T-helper 2 cell (primary cell): Measurements from ENCODE around the gene CKS1B.
"Not testable (repeated sequence)": the region's sequence is repeated elsewhere in the genome, so short reads cannot be mapped to it uniquely, and the experiment has no call there.

Experiments
- DNase-seq, 5 experiments: peaks; one replicate each; pipeline versions ENCODE4 v3.0.0 to v3.0.0-alpha.2; 2012 to 2022

The CKS1B gene

GRCh38 chr1:154964359-154964758 lies 10.1 kb upstream of the CKS1B start:
- DNase-seq: no peak

DNA sequence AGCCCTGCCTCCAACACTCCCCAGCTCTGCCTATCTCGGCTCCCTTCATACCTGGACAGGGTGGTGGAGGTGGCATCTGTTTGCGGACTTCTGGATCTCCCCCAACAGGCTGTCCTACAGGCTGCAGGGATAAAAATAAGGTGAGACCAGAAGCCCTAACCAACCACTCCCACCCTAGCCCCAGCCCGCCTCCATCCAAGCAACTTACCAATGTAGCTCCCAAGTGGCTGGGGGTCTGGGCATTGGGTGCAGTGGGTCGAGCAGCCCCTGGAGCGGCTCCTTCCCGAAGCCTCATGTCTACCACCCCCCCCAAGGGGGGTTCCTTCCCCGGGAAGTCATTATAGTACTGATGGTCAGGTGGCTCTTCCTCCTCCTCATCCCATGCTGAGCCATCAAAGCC lies 8.4 kb upstream of the CKS1B start:
- no peak for DNase-seq

GRCh38 chr1:154967331-154967950 lies 7.0 kb upstream of the CKS1B start:
- DNase-seq: no peak

DNA sequence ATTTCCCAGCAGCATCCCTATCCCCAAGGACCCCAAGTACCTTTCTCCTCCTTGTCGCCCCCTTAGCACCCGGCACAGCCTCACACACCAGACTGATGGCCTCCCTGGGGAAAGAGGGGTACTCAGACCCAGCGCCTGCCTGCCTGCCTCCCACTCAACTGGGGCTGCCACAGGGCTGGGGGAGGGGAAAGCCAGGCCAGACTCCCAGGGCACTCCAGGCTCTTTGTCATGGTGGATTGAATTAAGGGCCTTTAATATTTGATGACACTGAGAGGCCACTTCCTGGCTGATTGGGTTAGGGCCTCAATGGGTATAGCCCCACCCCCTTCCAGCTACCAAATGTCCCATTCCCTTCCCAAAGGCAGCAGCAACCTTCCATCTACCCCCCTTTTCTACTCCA lies 5.8 kb upstream of the CKS1B start:
- no peak for DNase-seq

DNA sequence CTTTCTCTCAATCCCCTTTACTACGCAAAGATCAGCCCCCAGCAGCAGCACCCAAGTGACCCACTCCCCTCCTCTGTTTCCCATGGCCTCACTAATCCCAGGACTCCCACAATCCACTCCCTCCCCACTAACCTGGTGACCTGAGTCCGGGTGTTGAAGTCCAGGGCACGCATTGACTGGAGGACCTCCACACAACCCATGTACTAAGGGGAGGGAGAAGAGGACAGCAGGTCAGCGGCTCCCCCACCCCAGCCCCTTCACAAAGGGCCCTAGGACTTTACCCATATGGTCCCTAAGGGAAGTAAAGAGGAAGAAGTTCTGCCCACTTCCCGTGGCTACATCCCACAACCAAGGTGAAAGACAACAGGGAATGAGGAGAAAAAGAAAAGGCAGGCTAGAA lies 5.2 kb upstream of the CKS1B start:
- no peak for DNase-seq

GRCh38 chr1:154969860-154970452 lies 4.5 kb upstream of the CKS1B start:
- DNase-seq: no peak

- peak in 2 of 5 experiments; percentile 25 to 69 for DNase-seq
Observed at GRCh38 chr1:154970631-154971340, 3.7 kb upstream of the CKS1B start, which contains the start of gene SHC1. TSS of gene SHC1 (minus strand) at chr1:154970747. CDS start at chr1:154970526, 221 bp downstream.

DNA sequence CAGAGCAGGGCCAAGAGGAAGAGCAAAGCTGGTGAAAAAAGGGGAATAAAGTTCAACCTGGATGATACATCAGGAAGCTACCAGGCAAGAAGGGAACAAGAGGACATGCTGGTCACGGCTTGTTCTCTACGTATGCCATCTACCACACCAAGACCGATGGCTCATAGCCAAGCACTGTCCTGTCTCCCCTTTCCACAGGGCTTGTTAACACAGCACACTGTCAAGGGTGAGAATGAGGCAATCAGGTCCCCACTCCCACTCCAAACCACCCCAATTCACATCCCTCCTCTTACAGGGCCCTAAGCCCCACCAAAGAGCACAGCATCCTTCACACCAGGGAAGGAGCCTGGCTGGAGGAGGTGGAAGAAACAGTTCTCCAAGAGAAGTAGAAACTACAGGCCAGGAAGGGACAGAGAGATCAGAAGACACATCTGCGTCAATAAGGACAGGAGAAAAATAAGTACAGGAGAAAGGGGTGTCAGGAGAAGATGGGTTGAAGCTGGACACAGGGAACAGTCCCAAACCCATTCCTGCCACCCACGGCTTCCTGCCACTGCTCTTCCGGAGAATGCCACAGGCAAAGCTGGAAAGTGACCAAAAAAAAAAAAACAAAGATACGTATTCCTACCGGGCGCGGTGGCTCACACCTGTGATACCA lies 3.0 kb upstream of the CKS1B start:
- no peak for DNase-seq

GRCh38 chr1:154972213-154972516 lies 2.3 kb upstream of the CKS1B start:
- DNase-seq: no peak

- DNase-seq: no peak
Observed at GRCh38 chr1:154972517-154973343, 1.8 kb upstream of the CKS1B start.

GRCh38 chr1:154973344-154974101 lies 958 bp upstream of the CKS1B start:
- peak; percentile 80 to 95 (median 86) for DNase-seq

DNA sequence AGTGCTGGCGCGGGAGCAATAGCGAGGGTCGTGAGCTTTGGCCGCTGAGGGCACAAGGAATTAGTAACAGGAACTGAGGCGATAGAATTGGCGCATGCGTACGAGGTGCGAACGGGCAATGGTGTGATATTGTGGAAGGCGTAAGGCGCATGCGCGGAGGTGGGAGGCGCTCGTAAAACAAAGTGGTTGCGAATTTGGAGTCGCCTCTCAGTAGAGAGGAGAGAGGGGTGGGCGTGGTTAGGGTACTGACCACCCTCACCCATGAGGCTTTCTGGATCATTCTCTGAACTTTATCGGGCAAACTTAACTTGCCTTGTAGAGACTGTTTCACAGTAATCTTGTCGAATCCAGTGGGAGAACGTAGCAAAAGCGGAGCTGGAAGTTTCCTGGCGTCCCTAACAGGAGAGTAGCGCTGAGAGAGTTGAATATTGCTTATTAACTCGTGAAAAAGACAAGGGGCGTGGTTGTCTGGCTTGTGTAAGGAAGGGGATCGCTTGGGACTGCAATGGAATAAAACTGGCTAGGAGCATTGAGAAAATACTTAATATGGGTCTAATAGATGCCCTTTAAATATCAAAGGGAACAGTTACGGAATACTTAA lies 427 bp downstream of the CKS1B start:
- DNase-seq: peak; percentile 85 to 96 (median 92)

- DNase-seq: peak in 4 of 5 experiments; percentile 34 to 68 (median 40)
Observed at GRCh38 chr1:154975409-154976059, 1.1 kb downstream of the CKS1B start.

- not testable (repeated sequence) for DNase-seq
Observed at GRCh38 chr1:154977762-154978161, 3.3 kb downstream of the CKS1B start.

DNA sequence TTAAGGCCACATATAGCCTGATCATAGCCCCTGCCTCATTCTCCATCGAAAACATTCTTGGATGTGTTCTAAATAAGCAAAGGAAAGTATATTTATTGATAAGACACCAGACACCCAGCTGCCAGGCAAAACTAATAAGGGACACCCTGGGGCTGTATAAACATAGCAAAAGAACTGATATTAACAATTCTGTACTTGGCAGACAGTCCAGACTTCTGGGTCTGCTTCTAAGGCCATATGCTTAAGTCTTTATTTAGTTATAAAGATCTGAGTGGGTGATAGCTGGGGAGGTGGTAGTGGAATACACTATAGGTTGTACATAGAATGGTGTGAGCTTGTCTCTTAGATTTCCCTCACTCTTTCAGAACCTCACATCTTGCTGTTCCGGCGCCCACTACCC lies 3.9 kb downstream of the CKS1B start:
- DNase-seq: no peak

DNA sequence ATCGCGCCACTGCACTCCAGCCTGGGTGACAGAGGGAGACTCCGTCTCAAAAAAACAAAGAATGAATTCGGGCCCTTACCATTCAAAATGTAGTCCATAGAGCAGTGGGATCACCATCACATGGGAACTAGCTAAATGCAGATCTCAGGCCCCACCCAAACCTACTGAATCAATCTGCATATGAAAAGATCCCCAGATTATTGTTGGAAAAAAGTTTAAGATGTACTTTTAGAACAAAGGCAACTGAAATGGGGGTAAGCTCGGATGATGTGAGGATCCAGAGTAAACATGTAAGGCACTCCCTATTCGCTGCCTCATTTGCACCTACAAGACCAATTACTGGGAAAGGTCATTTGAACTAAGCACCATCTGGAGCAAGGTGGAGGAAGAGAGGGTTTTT lies 7.9 kb downstream of the CKS1B start:
- DNase-seq: no peak

- DNase-seq: peak; percentile 82 to 100 (median 92)
Observed at GRCh38 chr1:154982897-154983648, 8.6 kb downstream of the CKS1B start, which contains the start of gene FLAD1. TSS of gene FLAD1 (plus strand) at chr1:154983344. CDS start at chr1:154983695, 351 bp downstream.

- peak in 1 of 5 experiments; percentile 43 for DNase-seq
Observed at GRCh38 chr1:154983776-154984466, 9.4 kb downstream of the CKS1B start.

- DNase-seq: not testable (repeated sequence)
Observed at GRCh38 chr1:154986736-154987135, 12.3 kb downstream of the CKS1B start.
